Hippocampal formation (tissue), 2 donors: ENCODE data around the gene COL5A1.

Experiments used
- DNase-seq, 2 donors: peaks; one replicate each; lab custom pipeline; 2025; lab: John Stamatoyannopoulos, UW

The COL5A1 gene

DNA sequence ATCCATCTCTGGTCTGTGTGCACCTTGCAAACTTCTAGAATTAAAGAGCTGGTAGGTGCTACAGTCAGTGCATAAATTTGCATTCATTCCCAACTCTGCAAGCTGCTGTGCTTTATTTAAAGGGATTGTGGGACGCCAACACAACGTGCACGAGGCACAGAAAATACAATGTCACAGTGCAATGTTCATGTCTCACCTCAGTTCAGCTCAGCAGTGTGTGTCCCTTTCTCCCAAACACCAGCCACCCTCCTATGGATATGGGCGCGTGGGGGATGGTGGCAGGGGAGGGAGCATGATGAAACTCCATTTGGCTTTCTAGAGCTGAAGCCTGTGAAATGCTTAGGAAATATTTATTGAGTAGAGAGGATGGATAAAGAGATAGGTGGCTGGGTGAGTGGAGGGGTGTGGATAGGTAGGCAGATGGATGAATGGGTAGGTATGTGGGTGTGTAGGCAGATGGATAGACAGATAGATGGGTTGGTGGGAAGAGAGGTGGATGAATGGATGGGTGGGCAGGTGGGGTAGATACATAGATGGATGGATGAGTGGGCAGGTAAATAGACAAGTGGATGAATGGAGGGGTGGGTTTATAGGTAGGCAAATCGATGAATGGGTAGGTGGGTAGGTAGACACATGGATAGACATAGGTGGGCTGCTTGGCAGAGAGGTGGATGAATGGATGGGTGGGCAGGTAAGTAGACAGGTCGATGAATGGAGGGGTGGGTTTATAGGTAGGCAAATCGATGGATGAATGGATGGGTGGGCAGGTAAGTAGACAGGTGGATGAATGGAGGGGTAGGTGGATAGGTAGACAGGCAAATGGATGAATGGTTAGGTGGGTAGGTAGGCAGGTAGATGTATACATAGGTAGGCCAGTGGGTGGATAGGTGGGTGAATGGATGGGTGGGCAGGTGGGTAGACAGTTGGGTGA is 146.3 kb downstream of the COL5A1 start:
- DNase-seq: no peak

GRCh38 chr9:134789168-134789567 is 147.6 kb downstream of the COL5A1 start:
- no peak for DNase-seq

GRCh38 chr9:134791009-134791408 is 149.4 kb downstream of the COL5A1 start:
- DNase-seq: no peak

GRCh38 chr9:134792627-134793026 is 151.0 kb downstream of the COL5A1 start:
- DNase-seq: no peak

- DNase-seq: no peak
Observed at GRCh38 chr9:134793288-134794188, 151.9 kb downstream of the COL5A1 start.

- no peak for DNase-seq
Observed at GRCh38 chr9:134794663-134795370, 153.2 kb downstream of the COL5A1 start.

- DNase-seq: no peak
Observed at GRCh38 chr9:134795446-134795845, 153.8 kb downstream of the COL5A1 start.

DNA sequence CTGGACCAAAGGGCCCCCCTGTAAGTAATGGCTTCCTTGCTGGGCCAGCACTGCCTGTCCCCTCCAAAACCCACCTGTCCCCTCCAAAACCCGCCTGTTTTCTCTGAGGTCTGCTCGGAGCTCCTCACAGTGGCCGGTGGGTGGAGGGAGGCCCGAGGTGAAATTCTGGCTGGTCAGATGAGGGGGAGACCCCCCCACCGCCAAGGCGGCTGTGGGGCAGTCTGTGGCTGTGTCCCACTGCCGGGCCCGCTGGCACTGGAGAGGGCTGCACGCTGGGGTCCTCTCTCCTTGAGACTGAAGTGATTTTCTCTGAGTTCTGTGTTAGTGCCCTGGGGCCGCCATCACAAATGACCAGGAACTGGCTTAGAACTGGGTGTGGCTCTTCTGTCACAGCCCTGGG is 155.3 kb downstream of the COL5A1 start:
- no peak for DNase-seq

GRCh38 chr9:134800791-134801339 is 159.3 kb downstream of the COL5A1 start:
- DNase-seq: no peak

GRCh38 chr9:134802216-134802795 is 160.7 kb downstream of the COL5A1 start:
- no peak for DNase-seq

DNA sequence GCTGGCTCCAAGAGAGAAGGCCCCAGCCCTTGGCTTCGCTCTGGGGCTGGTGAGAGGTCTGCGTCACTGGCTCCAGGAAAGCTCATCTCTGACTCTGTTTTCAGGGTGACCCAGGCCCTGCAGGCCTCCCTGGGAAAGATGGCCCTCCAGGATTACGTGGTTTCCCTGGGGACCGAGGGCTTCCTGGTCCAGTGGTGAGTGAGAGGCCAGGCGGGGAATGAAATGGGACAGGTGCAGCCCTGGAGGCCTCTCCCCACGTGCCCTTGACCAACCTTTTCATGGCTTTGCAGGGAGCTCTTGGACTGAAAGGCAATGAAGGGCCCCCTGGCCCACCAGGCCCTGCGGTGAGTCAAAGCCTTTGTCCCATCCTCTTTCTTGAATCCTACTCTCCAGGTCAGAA is 163.3 kb downstream of the COL5A1 start:
- DNase-seq: no peak

DNA sequence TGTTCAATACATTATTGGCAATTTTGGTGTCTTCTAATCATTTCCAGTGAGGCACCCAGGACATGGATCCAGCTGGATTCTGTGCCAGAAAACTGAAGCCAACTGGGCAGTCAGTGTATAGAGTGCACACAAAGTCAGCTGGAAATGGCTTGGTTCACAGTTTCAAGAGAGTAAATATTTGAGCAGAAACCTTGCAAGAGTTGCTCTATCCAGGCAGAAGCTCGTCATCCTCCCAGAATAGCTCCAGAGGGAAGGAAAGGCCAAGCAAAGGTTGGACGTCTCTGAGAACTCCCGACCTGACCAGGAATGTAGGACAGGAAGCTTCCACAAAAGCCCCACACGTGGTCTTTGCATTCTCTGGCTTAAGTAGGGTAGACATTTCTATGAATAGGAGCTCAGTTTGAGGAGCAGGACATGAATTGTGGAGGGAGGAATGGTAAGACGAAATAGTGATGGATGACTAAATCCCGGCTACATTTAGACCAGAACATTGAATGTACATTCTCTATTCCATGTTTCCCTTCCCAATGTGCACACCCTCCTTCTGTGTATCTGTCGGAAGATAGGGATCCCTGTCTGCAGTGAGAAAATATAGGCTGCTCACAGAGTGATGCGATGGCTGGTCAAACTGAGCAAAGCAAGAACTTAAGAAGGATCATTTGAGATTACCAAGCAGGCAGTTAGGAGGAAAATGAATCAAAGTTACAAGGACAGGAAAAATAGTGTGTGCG is 166.3 kb downstream of the COL5A1 start:
- no peak for DNase-seq

DNA sequence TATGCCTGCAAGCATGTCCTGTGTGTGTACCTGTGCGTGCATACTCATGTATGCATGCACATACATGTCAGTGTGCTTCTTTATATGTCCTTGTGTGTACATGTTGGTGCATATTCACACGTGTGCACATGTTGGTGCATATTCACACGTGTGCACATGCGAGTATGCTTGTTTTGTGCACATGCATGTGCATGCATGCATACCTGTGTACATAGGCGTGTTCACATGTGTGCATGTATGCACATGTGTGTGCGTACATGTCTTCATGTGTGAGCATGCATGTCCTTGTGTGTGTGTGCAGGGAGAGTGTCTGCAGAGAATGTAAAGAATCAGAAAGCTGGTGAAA is 166.8 kb downstream of the COL5A1 start:
- DNase-seq: no peak

DNA sequence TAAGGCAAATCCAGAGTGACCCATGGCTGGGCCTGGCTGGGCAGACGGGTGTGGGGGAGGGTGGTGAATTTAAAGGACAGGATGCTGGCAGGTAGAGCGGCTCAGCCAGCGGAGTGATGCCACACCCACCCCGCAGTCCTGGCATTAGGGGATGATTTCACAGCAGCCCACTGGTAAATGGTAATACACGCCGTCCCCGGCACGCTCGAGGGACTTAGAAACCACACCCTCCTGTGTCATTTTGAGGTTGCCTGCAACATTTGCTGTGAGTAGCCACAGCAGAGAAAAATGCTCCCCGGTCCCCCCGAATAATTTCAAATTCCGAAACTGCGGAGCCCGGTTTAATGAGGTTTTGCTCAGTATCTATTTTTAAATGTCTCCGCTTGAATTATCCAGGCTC is 167.7 kb downstream of the COL5A1 start:
- no peak for DNase-seq

GRCh38 chr9:134809826-134810225 is 168.2 kb downstream of the COL5A1 start:
- no peak for DNase-seq

DNA sequence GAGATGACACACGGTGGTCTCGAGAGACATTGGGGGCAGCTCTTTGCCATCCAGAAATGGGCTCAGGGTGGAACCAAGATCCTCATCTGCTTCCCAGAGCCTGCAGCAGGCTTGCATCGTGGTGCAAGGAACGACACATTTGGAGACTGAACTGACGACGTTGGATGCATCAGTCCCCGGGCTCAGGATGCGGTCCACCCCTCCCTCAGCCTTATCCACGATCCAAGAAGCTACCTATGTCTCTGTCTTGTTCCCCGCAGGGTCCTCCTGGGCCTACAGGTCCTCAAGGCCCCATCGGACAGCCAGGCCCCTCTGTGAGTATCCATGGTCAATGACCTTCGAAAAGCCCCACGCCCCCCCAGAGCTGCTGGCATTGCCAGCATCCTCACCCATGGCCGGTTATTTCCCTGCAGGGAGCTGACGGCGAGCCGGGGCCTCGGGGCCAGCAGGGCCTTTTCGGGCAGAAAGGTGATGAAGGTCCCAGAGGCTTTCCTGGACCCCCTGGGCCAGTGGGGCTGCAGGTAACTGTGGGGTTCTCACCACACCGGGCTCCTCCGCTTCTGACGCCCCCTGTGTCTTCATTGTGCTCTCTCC is 169.6 kb downstream of the COL5A1 start:
- DNase-seq: no peak

DNA sequence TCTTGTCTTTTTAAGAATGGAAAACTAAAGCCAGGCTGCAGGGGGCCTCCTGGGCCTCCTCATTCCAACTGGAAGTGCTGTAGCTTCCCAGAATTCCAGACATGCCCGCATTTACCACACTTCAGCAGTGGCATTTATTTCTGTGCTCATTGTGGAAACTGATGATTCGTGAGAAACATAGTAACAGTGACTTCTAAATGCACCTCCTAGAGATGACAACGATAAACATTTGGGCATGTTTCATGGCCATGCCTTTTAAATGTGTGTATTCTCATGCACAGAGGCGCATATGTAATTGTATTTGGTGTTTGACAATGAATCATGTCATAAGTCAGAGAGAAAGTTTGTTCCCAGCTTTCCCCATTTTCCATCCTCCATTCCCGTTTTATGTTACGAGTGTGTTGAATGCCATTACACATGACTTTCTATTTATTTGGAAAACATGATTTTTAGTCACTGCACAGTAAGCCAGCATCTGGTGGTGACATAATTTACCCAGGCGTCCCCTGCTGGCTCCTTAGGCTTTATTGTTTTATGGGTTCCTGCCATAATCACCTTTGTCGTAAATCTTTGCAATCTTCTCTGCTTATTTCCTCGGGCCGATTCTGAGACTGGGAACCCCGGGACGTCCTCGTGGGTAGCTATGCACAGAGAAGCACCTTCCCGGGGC is 170.2 kb downstream of the COL5A1 start:
- no peak for DNase-seq

GRCh38 chr9:134812343-134812673 is 170.7 kb downstream of the COL5A1 start:
- no peak for DNase-seq

GRCh38 chr9:134813841-134814240 is 172.2 kb downstream of the COL5A1 start:
- DNase-seq: no peak

GRCh38 chr9:134814598-134815215 is 173.1 kb downstream of the COL5A1 start:
- no peak for DNase-seq
